Measurements from ENCODE around the gene ADAM12.

- TF ChIP-seq, protein P1, sequence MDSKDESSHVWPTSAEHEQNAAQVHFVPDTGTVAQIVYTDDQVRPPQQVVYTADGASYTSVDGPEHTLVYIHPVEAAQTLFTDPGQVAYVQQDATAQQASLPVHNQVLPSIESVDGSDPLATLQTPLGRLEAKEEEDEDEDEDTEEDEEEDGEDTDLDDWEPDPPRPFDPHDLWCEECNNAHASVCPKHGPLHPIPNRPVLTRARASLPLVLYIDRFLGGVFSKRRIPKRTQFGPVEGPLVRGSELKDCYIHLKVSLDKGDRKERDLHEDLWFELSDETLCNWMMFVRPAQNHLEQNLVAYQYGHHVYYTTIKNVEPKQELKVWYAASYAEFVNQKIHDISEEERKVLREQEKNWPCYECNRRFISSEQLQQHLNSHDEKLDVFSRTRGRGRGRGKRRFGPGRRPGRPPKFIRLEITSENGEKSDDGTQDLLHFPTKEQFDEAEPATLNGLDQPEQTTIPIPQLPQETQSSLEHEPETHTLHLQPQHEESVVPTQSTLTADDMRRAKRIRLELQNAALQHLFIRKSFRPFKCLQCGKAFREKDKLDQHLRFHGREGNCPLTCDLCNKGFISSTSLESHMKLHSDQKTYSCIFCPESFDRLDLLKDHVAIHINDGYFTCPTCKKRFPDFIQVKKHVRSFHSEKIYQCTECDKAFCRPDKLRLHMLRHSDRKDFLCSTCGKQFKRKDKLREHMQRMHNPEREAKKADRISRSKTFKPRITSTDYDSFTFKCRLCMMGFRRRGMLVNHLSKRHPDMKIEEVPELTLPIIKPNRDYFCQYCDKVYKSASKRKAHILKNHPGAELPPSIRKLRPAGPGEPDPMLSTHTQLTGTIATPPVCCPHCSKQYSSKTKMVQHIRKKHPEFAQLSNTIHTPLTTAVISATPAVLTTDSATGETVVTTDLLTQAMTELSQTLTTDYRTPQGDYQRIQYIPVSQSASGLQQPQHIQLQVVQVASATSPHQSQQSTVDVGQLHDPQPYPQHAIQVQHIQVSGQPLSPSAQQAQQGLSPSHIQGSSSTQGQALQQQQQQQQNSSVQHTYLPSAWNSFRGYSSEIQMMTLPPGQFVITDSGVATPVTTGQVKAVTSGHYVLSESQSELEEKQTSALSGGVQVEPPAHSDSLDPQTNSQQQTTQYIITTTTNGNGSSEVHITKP (tag by site-specific recombination; IDR thresholded peaks at IDR 0.05): no peak
- no peak for TF ChIP-seq ZNF274 (IDR thresholded peaks at IDR 0.05; ENCODE audit: low read length)
- no peak for TF ChIP-seq ZNF274 (tag by site-specific recombination; IDR thresholded peaks at IDR 0.05; ENCODE audit: borderline replicate concordance)
- TF ChIP-seq, protein P2, sequence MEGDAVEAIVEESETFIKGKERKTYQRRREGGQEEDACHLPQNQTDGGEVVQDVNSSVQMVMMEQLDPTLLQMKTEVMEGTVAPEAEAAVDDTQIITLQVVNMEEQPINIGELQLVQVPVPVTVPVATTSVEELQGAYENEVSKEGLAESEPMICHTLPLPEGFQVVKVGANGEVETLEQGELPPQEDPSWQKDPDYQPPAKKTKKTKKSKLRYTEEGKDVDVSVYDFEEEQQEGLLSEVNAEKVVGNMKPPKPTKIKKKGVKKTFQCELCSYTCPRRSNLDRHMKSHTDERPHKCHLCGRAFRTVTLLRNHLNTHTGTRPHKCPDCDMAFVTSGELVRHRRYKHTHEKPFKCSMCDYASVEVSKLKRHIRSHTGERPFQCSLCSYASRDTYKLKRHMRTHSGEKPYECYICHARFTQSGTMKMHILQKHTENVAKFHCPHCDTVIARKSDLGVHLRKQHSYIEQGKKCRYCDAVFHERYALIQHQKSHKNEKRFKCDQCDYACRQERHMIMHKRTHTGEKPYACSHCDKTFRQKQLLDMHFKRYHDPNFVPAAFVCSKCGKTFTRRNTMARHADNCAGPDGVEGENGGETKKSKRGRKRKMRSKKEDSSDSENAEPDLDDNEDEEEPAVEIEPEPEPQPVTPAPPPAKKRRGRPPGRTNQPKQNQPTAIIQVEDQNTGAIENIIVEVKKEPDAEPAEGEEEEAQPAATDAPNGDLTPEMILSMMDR (tag by site-specific recombination; IDR thresholded peaks at IDR 0.05): no peak
- TF ChIP-seq ZBTB49 (tag by site-specific recombination; IDR thresholded peaks at IDR 0.05; ENCODE audit: low read depth): no peak
- TF ChIP-seq, protein P3, sequence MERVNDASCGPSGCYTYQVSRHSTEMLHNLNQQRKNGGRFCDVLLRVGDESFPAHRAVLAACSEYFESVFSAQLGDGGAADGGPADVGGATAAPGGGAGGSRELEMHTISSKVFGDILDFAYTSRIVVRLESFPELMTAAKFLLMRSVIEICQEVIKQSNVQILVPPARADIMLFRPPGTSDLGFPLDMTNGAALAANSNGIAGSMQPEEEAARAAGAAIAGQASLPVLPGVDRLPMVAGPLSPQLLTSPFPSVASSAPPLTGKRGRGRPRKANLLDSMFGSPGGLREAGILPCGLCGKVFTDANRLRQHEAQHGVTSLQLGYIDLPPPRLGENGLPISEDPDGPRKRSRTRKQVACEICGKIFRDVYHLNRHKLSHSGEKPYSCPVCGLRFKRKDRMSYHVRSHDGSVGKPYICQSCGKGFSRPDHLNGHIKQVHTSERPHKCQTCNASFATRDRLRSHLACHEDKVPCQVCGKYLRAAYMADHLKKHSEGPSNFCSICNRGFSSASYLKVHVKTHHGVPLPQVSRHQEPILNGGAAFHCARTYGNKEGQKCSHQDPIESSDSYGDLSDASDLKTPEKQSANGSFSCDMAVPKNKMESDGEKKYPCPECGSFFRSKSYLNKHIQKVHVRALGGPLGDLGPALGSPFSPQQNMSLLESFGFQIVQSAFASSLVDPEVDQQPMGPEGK (tag by site-specific recombination; IDR thresholded peaks at IDR 0.05): no peak
- TF ChIP-seq ZNF501 (tag by site-specific recombination; IDR thresholded peaks at IDR 0.05): no peak
- no peak for TF ChIP-seq RBAK (tag by site-specific recombination; IDR thresholded peaks at IDR 0.05)
Observed at GRCh38 chr10:126054191-126054590, 334.1 kb downstream of the ADAM12 start.
